KG1 (cell line): ENCODE measurements around the gene PKIB.
"Not testable (repeated sequence)": the region's sequence is repeated elsewhere in the genome, so short reads cannot be mapped to it uniquely, and the experiment has no call there.

ENCODE experiments used
- DNase-seq: peaks from one replicate; lab custom pipeline; 2025; lab: John Stamatoyannopoulos, UW

Gene PKIB

DNA sequence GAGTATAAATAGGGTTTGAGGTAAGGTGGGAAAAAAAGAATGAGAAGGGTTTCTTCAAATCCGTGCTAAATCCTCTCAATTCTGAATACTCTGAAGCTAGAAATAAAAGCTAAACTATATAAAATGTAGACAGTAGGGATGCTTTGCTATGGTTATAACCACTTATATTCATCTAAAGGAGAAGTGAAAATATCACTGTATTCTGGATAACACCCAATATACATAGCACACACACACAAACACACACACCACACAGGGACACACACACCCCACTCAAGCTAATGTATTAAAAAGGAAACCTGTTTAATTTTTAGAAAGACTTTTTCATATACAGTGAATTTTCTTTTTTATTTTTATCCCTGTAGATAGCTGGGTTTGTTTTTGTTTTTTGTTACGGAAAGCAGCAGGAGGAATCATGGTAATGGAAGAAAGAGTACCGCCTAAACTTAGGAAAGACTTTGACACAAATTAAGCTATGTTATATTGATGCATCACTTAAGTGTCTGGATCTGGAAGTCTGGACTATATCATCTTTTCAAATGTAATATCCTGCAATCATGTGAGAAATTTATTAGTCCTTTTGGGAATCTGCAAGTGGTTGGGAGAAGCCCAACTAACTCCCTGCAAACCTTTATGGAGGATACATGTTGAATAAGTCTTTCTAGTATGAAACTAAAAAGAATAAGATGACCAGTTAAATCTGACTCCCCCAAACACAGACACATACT lies 100.9 kb downstream of the PKIB start:
- DNase-seq: no peak

GRCh38 chr6:122712093-122712447 lies 101.9 kb downstream of the PKIB start:
- no peak for DNase-seq

GRCh38 chr6:122712448-122713137 lies 102.4 kb downstream of the PKIB start:
- no peak for DNase-seq

- no peak for DNase-seq
Observed at GRCh38 chr6:122713138-122713537, 102.9 kb downstream of the PKIB start.

DNA sequence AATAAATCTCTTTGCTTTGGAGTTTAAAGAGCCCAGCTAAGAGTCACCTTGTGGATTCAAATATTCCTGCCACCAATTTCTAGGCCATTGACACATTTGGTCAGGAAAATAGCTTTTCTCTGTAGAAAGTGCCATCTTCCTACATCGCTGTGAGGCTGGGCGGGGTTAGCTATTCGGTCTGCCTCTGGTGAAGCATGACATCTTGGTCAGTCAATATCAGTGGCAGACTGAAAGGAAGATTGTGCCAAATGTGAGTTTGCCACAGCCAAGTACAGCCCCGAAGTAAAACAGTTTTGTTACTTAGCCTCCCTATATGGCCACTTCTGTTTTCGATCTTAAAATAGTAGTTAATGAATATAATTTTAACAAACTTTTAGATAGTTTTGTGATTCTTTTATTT lies 103.9 kb downstream of the PKIB start:
- DNase-seq: no peak

- no peak for DNase-seq
Observed at GRCh38 chr6:122715725-122716124, 105.5 kb downstream of the PKIB start.

DNA sequence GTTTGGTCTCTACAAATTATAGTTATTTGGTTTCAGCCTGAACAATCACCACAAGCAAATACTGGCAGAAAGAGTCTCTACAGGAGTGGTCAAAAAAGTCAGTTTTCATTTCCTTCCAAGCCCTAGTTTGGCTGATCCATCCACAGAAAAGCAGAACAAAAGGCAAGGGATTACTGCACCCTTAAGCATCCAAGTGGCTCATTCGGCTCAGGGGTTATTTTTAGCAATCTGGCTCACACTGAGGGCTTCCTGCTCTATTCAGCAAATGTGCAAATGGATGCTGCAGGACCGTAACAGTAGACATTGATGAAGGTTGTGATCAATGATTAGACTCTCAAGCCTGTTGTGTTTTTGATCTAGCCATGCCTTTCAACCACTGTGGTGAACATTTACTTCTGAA lies 107.1 kb downstream of the PKIB start:
- no peak for DNase-seq

- DNase-seq: no peak
Observed at GRCh38 chr6:122718616-122719015, 108.4 kb downstream of the PKIB start.

- DNase-seq: no peak
Observed at GRCh38 chr6:122719176-122719575, 109.0 kb downstream of the PKIB start.

DNA sequence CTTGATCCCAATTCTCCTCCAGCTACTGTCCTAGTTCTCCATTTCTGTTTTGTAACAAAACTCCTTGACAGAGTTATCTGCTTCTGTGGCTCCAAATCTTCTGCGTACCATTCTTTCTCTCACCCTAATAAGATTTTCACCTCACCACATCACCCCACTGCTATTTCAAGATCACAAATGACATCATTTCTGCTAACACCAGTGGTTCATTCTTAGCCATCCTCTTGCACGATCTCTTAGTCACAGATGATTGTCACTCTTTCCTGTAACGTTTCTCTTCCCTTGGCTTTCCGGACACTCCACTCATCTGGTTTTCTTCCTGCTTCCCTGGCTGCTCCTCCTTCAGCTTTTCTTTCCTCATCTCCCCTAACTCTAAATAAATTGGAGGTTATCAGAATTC lies 112.5 kb downstream of the PKIB start:
- DNase-seq: no peak

- no peak for DNase-seq
Observed at GRCh38 chr6:122726649-122727048, 116.4 kb downstream of the PKIB start.

- no peak for DNase-seq
Observed at GRCh38 chr6:122727244-122727643, 117.0 kb downstream of the PKIB start.

- DNase-seq: no peak
Observed at GRCh38 chr6:122730334-122730733, 120.1 kb downstream of the PKIB start.

- DNase-seq: no peak
Observed at GRCh38 chr6:122730775-122731386, 120.7 kb downstream of the PKIB start.

DNA sequence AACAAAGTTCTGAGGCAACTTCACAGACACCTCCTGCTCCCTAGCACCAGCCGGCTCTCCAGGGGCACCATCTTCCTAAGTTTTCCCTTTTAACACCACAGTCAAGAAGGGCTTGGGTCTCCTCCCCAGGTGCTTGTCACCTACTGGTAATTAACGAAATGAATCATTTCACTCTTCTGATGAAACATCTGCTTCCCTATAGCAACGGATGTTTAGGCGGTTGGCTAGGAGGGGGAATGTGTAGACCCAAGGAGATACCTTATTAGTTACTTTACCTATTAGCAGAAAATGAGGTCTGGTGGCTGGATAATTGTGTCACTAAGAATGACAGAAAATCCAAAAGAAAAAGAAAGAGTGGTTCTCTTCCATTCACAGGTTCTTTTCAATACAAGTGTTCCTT lies 123.1 kb downstream of the PKIB start:
- no peak for DNase-seq

GRCh38 chr6:122734529-122735395 lies 124.6 kb downstream of the PKIB start:
- no peak for DNase-seq

DNA sequence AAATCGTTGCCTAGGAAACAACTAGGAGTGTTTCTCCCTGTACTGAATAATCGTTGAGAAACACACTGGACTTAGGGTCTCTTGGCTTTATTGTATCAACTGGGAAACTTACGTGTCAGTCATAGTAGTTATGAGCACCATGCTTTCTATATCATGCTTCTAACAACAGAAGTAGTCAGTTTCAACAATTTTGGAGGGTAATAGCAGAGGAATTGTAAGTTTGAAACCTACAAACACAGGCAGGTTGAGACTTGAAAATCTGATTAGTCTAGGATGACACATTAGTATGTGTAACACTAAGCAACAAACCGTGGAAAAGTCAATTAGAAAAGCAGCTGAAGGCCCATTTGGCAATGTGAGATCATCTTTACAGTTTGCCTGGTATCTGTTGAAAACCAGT lies 125.4 kb downstream of the PKIB start:
- no peak for DNase-seq

GRCh38 chr6:122736163-122736562 lies 126.0 kb downstream of the PKIB start:
- DNase-seq: no peak

DNA sequence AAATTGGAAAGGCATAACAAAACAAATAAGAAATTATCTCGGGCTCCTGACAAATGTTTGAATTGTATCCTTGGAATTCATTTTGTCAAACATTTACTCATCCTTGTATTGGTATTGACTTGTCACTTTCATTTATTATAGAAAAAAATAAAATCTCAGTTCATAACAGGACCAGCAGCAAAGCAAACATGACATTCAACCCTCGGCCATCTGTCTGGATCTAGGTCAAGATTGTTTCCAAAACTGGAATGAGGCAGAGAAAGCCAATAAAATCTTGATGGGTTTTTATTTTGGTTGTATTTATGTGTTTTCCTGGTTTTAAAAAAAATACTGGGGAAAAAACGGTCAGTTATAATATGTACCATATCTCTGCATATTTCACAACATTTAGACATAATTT lies 126.4 kb downstream of the PKIB start:
- no peak for DNase-seq

- no peak for DNase-seq
Observed at GRCh38 chr6:122740091-122740490, 129.9 kb downstream of the PKIB start.

- no peak for DNase-seq
Observed at GRCh38 chr6:122740936-122741335, 130.7 kb downstream of the PKIB start.

GRCh38 chr6:122744247-122744646 lies 134.0 kb downstream of the PKIB start:
- DNase-seq: not testable (repeated sequence)
